Measurements from ENCODE around the gene CHAF1A.

The CHAF1A gene

DNA sequence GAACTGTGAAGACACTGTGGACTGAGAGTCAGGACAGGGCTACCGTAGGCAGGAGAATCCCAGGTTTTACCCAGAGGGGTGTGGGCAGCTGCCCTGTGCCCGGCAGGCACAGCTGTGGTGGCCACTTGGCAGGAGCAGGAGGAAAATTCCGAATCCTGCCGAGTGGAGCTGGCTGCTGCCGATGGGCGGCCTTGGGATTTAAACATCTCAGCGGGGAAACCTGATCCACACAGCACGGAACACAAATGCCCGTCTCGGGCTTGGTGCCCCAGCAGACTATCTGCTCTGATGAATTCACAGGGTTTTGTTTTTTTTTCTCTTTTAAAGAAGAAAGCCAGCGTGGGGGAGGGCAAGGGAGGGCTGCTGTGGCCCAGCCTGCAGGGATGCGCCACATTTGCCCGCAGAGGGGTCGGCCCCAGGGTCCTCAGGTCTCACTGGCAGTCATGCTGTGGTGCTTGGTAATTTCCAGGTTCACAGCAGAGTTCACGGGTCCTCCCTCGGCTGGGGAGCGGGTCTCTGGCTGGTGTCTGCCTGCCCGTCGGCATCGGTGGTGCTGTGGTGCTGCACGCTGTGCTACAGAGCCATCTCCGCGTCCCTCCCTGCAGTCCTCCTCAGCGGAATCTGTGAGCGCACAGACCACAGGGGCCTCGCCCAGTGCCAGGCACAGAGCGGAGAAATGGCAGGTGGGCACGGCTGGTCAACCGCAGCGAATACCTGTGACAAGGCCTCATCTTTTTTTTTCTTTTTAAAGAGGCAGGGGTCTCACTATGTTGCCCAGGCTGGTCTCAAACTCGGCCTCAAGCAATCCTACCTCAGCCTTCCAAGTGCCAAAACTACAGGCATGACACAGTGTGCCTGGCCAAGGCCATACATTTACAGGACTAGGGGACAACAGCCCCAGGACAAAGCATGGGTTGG, 30.9 kb upstream of the CHAF1A start:
- TF ChIP-seq TAF1 (IDR thresholded peaks at IDR 0.05; ENCODE audit: low read depth, low read length) (no peak), SPI1 (IDR thresholded peaks at IDR 0.05; ENCODE audit: low read depth, low read length) (no peak), POLR2A (IDR thresholded peaks at IDR 0.05; ENCODE audit: low read depth, low read length) (no peak), POU2F2 (IDR thresholded peaks at IDR 0.05; ENCODE audit: low read depth, low read length) (no peak), PAX5 (IDR thresholded peaks at IDR 0.05; ENCODE audit: insufficient read depth, low read length, severe bottlenecking) (no peak), POLR2AphosphoS5 (IDR thresholded peaks at IDR 0.05; ENCODE audit: low read depth, low read length) (no peak)
- DNase-seq (ENCODE audit: insufficient read length, low spot score) (no peak), FAIRE-seq (no peak)

DNA sequence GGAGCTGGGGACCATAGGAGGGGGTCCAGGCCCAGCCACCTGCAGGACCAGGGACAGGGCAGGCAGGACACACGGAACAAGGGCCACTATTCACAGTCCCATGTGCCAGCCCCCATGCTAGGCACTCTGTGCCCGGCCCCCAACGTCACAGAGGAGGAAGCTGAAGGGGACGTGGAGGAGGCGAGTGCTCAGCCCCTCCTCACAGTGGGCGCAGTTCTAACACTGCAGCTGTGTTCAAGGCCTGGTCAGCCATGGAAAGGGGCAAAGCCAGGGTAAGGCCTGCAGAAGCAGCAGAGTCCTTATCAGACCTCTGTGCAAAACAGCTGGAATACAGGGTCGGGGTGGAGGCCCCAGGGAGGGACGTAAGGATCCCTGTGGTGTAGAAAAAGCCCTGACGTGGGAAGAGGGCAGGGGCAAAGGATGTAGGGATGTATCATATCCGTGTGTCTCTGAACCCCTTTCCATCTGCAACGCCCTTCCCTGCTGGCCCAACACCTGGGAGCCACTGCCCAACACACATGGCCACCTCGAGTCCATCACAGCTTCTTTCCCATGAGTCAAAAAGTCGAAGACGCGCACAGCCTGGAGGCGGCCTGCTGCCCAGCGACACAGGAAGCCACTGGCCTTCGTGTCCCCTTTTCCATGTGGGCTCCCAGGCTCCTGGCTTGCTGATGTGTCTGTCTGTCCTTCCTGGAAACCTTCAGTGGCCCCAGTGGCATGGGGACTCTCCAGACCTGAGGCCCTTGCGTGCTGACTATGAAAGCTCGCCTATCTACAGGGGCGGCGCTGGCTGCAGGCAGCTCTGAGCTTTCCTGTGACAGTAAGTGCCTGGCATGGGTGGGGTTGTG, 30.1 kb upstream of the CHAF1A start:
- no peak for FAIRE-seq
- TF ChIP-seq POU2F2 (IDR thresholded peaks at IDR 0.05; ENCODE audit: low read depth, low read length) = no peak
- TF ChIP-seq SPI1 (IDR thresholded peaks at IDR 0.05; ENCODE audit: low read depth, low read length) = no peak
- no peak for TF ChIP-seq TAF1 (IDR thresholded peaks at IDR 0.05; ENCODE audit: low read depth, low read length)
- no peak for TF ChIP-seq POLR2AphosphoS5 (IDR thresholded peaks at IDR 0.05; ENCODE audit: low read depth, low read length)
- TF ChIP-seq PAX5 (IDR thresholded peaks at IDR 0.05; ENCODE audit: insufficient read depth, low read length, severe bottlenecking) = no peak
- TF ChIP-seq POLR2A (IDR thresholded peaks at IDR 0.05; ENCODE audit: low read depth, low read length) = no peak

DNA sequence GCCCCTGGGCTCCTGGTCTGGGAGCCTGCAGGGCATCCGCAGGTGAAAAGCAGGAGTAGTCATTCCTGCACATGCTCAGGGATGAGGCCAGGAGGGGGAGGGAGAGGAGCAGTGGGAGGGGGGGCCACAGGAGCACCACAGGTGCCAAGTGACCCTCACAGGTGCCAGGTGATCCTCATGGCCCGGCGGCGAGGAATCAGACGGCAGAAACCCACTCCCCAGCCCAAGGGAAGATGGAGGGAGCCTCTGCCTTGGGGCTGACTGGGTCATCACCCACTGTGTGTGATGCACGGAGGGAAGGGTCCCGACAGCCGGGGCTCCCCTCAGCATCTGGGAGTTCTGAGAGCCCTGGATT, 29.4 kb upstream of the CHAF1A start:
- FAIRE-seq (no peak), DNase-seq (ENCODE audit: insufficient read length, low spot score) (no peak)
- TF ChIP-seq TAF1 (IDR thresholded peaks at IDR 0.05; ENCODE audit: low read depth, low read length) = no peak
- TF ChIP-seq POLR2AphosphoS5 (IDR thresholded peaks at IDR 0.05; ENCODE audit: low read depth, low read length) = no peak
- TF ChIP-seq POU2F2 (IDR thresholded peaks at IDR 0.05; ENCODE audit: low read depth, low read length) = no peak
- no peak for TF ChIP-seq POLR2A (IDR thresholded peaks at IDR 0.05; ENCODE audit: low read depth, low read length)
- TF ChIP-seq PAX5 (IDR thresholded peaks at IDR 0.05; ENCODE audit: insufficient read depth, low read length, severe bottlenecking) = no peak
- no peak for TF ChIP-seq SPI1 (IDR thresholded peaks at IDR 0.05; ENCODE audit: low read depth, low read length)

More for the DNA sequence above, 30.1 kb upstream of the CHAF1A start:
- DNase-seq (ENCODE audit: insufficient read length, low spot score) = no peak

DNA sequence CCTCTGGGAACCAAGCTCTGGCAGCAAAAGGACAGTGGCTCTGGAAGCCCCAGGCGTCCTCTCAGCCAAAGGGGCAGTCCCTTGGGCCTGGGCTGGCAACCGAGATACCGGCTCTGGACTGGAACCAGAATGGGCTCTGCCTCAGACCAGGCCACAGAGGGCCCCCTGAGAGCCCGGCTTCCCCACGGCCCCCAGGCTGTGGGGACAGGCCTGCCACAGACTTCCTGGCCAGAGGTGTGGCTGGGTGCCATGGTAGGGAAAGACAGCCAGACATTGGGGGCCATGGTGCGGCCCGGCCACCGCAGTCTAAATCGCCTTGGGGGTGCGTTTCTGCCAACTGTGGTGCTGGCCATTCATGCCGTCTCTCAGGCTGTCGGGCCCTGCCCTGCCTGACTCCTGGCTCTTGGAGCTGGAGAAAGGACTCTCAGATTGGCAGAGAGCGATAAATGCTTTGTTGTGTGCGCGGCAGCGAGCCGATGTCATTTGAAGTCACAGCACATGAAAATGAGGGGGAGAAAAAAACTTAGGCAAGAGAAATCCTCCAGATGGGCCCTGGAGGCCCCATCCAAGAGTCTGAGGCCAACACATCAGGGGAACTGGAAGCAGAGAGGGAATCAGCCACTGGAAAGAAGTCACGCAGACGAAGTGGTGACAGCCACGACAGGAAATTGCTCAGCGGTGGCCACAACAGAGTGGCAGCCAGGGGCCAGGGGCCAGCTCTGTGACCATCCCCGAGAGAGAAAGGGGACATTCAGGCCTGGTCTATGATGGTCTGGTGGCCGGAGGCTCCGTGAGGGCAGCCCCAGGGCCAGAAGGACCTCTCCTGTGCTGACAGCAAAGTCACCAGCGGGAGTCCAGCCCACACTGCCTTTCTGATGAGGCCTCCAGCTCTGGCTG, 28.6 kb upstream of the CHAF1A start:
- no peak for TF ChIP-seq TAF1 (IDR thresholded peaks at IDR 0.05; ENCODE audit: low read depth, low read length)
- no peak for TF ChIP-seq PAX5 (IDR thresholded peaks at IDR 0.05; ENCODE audit: insufficient read depth, low read length, severe bottlenecking)
- no peak for TF ChIP-seq POU2F2 (IDR thresholded peaks at IDR 0.05; ENCODE audit: low read depth, low read length)
- TF ChIP-seq SPI1 (IDR thresholded peaks at IDR 0.05; ENCODE audit: low read depth, low read length) = no peak
- TF ChIP-seq POLR2AphosphoS5 (IDR thresholded peaks at IDR 0.05; ENCODE audit: low read depth, low read length) = no peak
- no peak for TF ChIP-seq POLR2A (IDR thresholded peaks at IDR 0.05; ENCODE audit: low read depth, low read length)
- FAIRE-seq (no peak), DNase-seq (ENCODE audit: insufficient read length, low spot score) (no peak)

DNA sequence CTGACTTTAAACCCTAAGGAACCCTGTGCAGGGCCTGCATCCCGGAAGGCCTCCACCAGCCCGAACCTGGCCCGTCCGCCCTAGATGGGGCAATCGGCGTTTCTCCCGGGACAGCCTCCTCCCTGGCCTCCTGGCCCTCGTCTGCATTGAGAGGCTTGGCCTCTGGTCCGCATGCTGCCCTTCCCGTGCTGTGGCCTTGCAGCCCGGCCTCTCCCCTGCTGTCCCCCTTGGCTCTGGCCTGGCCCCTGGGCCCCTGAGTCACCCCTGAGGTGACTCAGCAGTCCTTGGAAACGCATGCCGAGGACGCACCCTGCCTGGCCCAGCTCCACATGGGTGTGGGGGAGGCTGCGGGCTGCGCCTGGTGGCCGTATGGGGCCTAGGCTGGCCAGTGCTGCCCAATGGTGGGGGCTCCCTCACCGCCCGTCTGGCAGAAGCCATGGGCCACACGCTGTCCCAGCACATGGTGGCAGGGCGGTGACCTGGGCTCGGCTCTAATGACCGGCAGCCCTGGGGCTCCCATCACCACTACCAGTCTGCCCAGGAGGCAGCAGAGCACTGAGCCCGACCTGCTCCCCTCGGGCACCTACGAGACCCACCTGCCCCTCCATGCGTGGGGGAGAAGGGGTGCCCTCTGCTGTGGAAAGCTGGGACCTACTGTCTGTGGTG, 27.8 kb upstream of the CHAF1A start:
- FAIRE-seq = no peak
- no peak for DNase-seq (ENCODE audit: insufficient read length, low spot score)
- TF ChIP-seq PAX5 (IDR thresholded peaks at IDR 0.05; ENCODE audit: insufficient read depth, low read length, severe bottlenecking) = no peak
- TF ChIP-seq POU2F2 (IDR thresholded peaks at IDR 0.05; ENCODE audit: low read depth, low read length) = no peak
- TF ChIP-seq TAF1 (IDR thresholded peaks at IDR 0.05; ENCODE audit: low read depth, low read length) = no peak
- no peak for TF ChIP-seq SPI1 (IDR thresholded peaks at IDR 0.05; ENCODE audit: low read depth, low read length)
- no peak for TF ChIP-seq POLR2A (IDR thresholded peaks at IDR 0.05; ENCODE audit: low read depth, low read length)
- TF ChIP-seq POLR2AphosphoS5 (IDR thresholded peaks at IDR 0.05; ENCODE audit: low read depth, low read length) = no peak

DNA sequence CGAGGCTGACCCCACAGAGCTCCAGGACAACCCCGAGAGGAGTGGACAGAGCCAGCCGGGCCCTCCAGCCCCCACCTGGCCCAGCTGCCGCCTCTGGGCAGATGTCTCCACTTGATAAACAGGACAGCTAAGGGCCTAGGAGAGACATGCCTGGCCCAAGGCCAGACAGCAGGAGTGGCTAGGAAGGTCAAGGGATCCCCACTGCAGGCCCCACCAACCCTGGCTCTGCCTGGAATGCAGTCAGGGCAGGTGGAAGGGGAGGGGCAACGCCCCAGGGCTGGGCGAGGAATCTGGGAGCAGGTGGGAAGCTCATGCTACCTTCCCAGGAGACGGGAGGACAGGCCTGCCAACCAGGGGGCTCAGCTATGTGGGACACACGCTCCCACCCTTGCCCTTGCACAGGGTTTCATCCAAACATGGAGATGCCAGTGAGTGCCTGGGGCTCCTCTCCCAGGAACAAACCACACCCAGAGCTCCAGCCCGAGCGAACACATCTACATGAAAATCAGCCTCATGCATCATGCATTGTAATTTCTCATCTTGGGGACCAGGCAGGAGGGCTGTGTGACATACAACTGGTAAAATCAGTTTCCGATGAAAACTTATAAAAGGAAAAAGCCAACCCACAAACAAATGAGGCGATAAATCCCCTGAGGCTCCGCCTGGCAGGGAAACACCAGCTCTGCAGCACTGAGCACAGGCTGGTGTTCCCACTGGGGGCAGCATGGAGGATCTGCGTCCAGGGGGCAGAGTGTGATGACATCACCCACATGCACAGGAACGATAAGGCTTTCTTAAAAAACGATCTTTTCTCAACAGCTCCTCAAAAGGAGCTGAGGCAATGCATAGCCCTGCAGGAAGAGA, 27.0 kb upstream of the CHAF1A start:
- no peak for DNase-seq (ENCODE audit: insufficient read length, low spot score)
- FAIRE-seq = peak; percentile 87
- TF ChIP-seq PAX5 (IDR thresholded peaks at IDR 0.05; ENCODE audit: insufficient read depth, low read length, severe bottlenecking) = no peak
- no peak for TF ChIP-seq POU2F2 (IDR thresholded peaks at IDR 0.05; ENCODE audit: low read depth, low read length)
- TF ChIP-seq POLR2AphosphoS5 (IDR thresholded peaks at IDR 0.05; ENCODE audit: low read depth, low read length) = no peak
- no peak for TF ChIP-seq TAF1 (IDR thresholded peaks at IDR 0.05; ENCODE audit: low read depth, low read length)
- no peak for TF ChIP-seq POLR2A (IDR thresholded peaks at IDR 0.05; ENCODE audit: low read depth, low read length)
- no peak for TF ChIP-seq SPI1 (IDR thresholded peaks at IDR 0.05; ENCODE audit: low read depth, low read length)

DNA sequence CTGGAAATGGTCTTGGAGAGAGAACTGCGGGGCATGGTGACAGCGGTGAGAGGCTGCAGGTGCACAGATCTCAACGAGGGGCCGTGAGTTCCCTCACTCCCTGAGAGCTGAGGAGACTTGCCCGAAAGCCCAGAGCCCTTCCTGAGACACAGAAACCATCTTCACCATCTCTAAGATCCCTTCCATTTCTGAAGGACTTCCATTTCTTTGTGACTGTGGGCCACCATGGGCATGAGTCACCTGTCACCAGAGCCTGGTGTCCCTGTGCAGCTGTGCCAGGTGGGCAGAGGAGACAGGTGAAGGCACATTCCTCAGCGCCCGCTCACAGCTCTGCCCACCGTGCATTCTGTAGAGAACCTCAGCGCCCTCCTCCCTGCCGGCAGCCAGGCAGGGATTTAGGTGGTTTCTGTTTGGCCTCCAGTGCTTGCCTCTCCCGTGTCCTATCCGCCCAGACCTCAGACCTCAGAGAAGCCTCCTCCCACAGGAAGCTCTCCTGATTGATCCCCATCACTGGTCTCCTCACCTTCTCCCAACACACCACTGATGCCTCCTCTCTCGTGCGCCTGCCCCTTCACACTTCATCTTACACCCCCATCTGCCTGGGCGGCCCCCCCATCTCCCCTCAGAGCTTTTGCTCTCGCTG, 26.3 kb upstream of the CHAF1A start:
- no peak for TF ChIP-seq POLR2A (IDR thresholded peaks at IDR 0.05; ENCODE audit: low read depth, low read length)
- TF ChIP-seq POU2F2 (IDR thresholded peaks at IDR 0.05; ENCODE audit: low read depth, low read length) = no peak
- TF ChIP-seq POLR2AphosphoS5 (IDR thresholded peaks at IDR 0.05; ENCODE audit: low read depth, low read length) = no peak
- no peak for TF ChIP-seq TAF1 (IDR thresholded peaks at IDR 0.05; ENCODE audit: low read depth, low read length)
- TF ChIP-seq SPI1 (IDR thresholded peaks at IDR 0.05; ENCODE audit: low read depth, low read length) = no peak
- TF ChIP-seq PAX5 (IDR thresholded peaks at IDR 0.05; ENCODE audit: insufficient read depth, low read length, severe bottlenecking) = no peak
- DNase-seq (ENCODE audit: insufficient read length, low spot score) = no peak
- FAIRE-seq = no peak

Measured in GM12891 (cell line).